OCI-M1 (cell line): ENCODE measurements around the gene PARN.
"Not testable (repeated sequence)": the region's sequence is repeated elsewhere in the genome, so short reads cannot be mapped to it uniquely, and the experiment has no call there.

Experiments
- DNase-seq: peaks from one replicate; lab custom pipeline; 2025; lab: John Stamatoyannopoulos, UW

PARN gene

DNA sequence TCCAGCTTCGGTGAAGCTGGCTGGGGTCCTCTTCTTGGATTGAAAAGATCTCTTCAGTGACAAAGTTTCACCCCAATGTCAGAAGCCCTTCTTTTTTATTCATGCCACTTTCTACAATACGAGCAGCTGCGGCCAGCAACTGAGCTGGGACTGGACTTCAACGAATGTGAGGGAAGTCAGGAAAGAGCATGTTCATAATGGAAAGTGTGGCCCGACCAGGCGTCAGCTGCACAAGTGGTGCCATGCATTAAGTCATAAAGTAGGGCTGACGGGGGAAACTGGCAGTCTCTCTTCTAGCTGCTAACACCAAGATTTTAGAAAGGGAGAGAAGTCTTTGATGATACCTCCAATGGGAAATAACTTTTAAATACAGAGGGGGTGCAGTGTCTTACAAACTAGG is 192.6 kb downstream of the PARN start:
- no peak for DNase-seq

GRCh38 chr16:14436401-14436955 is 193.6 kb downstream of the PARN start:
- no peak for DNase-seq

DNA sequence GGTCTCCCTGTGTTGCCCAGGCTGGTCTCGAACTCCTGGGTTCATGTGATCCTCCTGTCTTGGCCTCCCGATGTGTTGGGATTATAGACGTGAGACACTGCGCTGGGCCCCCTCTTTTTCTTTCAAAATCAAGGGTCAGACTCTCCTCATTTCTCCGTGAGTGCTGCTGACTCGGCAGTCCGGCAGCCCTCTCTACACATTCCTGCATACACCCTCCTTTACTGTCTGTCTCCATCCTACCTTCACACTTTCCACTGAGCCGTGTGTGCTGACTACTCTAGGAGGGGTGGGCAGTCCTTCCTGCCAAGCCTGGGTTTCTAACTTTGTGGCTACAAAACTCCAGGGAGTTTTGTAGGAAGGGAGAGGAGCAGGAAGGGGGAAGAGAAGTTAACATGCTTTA is 195.2 kb downstream of the PARN start:
- no peak for DNase-seq

DNA sequence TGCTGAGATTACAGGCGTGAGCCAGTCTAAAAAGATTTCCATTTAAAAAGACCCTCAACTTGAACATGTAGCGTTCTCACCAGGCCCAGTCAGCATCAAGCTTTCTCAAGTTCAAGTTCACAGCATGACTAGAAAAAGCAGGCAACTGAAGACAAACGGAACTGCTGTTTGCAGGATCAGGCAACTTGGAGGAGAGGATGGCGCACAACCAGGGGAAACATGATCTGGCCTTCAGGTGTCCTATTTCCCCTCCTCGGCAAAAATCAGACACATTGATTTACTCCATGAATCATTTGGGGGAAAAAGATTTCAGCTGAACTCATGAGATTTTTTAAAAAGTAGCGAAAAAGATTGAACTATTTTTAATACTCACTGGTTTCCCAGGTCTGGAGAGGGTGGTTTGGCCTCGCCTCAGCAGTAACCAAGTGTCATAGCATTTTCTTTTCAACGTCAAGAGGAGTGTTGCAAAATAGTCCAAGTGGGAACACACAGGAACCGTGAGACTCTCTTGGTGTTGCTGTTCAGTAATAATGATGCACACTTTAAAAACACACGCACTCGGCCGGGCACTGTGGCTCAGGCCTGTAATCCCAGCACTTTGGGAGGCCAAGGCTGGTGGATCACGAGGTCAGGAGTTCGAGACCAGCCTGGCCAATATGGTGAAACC is 201.0 kb downstream of the PARN start:
- not testable (repeated sequence) for DNase-seq

- no peak for DNase-seq
These were observed 202.0 kb downstream of the PARN start for GRCh38 chr16:14428043-14428442.

- no peak for DNase-seq
These were observed 202.6 kb downstream of the PARN start for GRCh38 chr16:14427371-14427948.

DNA sequence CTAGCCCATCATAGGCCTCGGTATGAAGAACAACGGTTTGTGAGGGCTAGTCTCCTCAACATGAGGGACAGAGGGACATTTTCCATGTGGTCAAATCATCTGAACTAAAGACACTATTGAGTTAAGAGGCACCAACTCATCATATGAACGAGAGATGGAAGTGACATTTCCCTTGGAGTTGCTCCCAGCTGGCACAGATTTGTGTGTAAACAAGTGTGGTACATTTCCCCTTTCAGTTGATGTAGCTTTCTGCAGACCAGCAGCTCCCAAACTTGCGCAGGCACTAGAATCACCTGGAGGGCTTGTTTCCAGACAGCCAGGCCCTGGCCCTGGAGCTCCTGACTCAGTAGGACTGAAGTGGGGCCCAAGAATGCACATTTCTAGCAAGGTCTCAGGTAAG is 205.5 kb downstream of the PARN start:
- no peak for DNase-seq

DNA sequence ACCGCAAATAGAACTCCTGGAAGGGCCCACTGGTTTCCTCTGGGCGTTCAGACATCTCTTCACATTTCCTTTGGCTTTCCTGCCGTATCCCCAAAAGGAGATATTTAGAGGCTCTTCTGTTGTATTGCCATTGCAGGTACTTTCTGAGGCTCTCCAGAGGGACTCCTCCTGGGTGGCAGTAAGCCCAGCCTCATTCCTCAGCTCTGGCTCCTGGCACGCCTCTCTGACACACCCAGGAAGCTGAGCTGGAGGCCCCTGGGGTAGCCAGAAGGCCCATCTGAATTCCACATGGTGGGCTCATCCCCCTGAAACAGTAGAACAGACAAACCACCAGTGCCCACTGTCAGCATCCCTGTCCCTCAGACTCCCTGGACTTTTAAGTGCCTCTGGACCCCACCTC is 206.7 kb downstream of the PARN start:
- DNase-seq = no peak

- no peak for DNase-seq
These were observed 209.2 kb downstream of the PARN start for GRCh38 chr16:14420721-14421488.

DNA sequence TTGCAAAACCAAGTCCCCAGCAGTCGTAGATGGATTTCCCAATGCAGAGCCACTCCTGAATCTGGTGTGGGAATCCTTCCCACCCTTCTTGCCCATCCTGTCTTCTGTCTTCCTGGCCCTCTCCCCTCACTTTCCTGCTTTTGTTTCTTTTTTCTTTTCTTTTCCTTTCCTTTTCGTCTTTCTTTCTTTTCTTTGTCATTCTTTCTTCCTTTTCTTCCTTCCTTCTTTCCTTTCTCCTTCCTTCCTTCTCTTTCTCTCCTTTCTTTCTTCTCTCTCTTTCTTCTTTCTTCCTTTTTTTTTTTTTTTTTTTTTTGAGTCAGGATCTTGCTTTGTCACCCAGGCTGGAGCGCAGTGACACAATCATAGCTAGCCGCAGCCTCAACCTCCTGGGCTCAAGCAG is 209.8 kb downstream of the PARN start:
- DNase-seq = not testable (repeated sequence)

GRCh38 chr16:14419817-14420216 is 210.2 kb downstream of the PARN start:
- DNase-seq = no peak

DNA sequence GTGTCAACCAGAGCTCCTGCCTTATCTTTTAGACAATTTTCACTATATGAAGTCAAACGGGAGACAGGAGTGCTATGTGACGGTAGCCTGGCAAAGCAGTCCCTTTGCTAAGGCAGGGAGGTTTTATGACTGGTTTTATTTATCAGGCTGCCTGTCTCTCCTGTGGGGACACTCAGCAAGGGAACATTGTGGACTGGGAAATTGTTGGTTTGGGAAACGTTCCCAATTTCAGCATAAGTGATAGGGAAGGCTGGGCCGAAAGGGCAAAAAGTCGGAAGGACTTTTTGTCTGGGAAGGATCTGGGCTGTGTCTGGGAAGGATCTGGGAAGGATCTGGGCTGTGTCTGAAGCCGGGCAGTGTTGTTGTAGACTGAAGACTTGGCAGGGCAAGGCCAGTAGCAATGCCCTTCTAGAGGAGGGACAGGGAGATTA is 211.2 kb downstream of the PARN start:
- no peak for DNase-seq

GRCh38 chr16:14416184-14416583 is 213.9 kb downstream of the PARN start:
- no peak for DNase-seq

DNA sequence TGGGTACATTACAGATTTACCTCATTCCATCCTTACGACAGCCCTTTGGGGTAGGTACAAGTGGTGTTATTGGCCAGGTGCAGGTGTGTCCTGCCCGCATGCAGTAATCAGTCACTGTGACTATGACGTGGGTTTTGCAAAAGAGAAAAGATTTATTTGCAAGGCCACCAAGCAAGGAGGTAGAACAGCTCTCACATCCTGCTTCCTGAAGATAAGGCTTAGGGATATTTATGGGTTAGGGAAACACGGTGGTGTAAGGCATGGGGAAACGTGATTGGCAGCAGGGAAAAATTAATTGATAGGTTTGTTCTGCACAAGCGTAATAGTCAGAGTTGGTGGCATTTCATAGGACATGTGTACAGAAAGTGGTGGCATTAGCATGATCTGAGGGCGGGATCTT is 214.8 kb downstream of the PARN start:
- no peak for DNase-seq

DNA sequence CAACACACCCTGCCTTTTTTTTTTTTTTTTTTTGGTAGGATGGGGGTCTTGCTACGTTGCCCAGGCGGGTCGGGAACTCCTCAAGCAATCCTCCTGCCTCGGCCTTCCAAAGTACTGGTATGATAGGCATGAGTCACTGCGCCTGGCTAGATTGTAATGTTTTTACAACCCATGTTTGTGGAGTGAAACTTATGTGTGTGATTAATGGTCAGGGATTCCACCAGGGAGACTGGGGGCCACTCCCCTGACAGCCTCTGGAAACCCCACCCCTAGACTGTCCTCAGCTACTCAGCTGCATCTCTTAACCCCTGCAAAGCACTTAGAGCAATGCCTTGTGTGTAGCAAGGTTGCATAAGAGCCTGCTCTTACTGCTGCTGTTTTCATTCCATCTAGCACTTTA is 220.5 kb downstream of the PARN start:
- DNase-seq = no peak

DNA sequence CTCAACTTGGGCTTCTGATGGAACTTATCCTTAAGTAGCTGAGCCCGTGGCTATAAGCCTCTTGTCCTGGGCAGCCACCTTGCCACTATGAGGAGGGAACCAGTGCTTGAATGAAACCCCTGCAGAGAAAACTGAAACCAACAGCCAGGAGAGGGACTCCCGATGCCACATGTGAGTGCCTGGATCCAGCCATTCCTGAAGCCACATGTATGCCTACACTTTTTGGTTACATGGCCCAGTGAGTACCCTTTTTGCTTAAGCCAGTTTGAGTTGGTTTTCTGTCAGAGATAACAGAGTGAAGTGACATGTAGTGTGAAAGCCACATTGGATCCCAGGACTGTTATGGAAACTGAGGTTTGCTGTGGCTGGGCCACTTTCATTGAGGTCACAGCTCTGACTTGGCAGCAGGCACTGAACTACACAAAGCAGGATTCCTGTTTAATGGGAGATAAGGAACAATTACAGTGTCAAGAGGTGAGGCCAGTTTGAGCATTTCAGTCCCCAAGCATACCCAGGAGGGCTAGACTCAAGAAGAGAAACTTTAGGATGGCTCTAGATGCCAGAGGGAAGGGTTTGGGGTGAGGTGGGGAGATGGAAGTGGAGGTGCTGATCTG is 222.2 kb downstream of the PARN start:
- DNase-seq = no peak

DNA sequence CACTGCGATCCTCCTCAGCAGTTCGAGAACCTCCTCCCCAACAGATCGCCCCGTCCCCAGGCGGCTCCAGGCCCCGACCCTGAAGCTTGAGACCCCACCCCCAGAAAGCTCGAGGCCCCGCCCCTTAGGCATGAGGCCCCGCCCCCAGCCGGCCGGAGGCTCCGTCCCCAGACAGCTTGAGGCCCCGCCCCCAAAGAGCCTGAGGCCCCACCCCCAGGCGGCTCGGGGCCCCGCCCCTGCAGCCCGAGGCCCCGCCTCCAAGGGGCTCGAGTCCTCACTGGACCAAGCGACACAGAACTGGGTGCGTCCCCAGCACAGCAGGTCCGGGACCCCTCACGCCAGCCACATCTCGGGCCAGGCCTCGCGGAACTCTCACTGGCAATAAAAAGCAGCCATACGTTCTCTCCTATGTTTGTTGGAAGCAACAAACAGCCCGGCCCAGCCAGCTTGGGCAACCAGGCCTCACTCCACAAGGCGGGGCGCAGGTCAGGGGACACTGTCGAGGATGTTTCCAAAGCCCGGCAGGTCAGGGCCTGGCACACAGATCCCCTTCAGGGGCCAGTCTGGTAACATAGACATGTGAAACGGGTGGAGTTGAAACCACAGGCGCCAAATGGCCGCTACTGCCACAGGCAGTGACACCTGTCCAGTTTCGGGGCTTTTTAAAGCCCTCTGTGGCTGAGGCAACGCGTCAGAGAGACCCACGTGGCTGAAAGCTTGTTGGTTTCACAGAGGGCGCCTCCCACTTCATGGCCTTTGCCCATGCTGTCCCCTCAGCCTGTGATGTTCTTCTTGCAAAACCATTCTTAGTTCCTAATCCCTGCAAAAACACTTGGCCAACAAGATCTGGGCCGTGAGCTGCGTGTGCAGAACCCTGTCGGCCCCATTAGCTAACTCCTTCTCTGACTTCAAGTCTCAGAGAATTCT is 224.2 kb downstream of the PARN start:
- DNase-seq = peak; percentile 20

DNA sequence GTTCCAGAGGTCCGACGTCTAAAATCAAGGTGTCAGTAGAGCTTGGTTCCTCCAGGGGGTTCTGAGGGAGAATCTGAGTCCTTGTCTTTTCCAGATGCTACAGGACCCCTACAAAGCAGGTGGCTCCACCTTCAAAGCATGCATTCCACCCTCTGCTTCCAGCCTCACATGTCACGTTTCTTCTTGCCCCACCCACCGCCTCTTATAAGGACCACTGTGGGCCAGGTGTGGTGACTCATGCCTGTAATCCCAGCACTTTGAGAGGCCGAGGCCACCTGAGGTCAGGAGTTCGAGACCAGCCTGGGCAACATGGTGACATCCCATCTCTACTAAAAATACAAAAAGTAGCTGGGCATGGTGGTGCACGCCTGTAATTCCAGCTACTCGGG is 227.1 kb downstream of the PARN start:
- not testable (repeated sequence) for DNase-seq

DNA sequence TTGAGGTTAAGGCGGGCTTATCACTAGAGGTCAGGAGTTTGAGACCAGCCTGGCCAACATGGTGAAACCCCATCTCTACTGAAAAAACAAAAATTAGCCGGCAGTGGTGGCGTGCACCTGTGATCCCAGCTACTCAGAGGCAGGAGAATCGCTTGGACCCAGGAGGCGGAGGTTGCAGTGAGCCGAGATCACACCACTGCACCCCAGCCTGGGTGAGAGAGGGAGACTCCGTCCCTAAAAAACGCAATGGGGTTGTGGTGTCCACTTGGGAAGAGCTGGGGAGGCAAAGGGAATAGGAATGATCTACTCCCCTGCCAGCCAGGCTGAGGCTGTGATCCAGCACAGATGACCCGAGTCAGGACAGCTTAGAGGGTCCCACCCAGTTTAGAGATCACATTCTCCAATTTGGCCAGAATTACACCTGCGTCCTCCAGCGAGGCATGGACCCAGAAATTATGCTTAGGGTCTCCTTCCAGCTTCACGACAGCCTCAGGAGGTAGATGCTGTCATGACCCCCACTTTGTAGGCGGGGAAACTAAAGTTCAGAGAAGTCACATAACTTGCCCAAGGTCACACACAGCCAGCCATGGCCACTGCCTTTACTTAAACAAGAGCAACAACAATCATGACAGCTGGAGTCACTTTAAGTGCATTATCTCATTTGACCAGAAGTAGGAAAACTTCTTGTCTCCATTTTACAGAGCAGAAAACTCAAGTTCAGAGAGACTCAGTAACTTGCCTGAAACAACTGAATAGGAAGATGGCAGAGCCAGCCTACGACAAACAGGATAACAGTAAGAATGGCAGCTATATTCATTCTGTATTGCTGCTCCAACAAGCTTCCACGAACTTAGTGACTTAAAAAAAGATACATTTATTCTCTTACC is 227.7 kb downstream of the PARN start:
- peak; percentile 15 for DNase-seq

DNA sequence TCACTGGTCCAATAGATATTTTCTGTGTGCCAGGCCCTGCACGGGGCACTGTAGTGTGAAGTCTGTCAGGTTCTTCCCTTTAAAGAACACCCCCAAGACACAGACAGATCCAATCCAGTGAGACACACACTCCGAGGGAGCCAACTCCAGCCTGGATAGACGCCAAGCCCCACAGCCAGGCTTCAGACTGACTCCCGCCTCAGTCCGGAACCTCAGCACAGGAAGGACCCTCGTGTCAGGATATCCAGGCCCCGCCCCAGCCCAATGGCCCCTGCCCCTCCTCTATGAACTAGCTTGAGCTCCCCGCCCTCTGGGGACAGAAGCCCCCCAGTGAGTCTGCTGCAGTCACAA is 228.4 kb downstream of the PARN start:
- not testable (repeated sequence) for DNase-seq
